ENCODE measurements around the gene FANCI.
"Not testable (repeated sequence)": the region's sequence is repeated elsewhere in the genome, so short reads cannot be mapped to it uniquely, and the experiment has no call there.

The FANCI gene

DNA sequence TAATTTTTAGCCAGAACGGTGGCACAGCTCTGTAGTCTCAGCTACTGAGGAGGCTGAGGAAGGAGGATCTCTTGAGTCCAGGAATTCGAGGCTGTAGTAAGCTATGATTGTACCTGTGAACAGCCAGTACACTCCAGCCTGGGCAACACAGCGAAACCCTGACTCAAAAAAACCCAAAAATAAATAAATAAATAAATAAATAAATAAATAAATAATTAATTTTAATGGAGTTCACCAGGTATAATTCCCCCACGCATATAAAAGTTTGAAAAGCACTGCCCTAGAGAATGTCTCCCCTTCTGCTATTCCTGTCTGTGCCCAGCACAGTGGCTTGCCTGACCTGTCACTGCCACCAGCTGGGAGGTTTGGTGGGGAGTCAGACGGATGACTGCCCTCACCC lies 18.2 kb upstream of the FANCI start:
- no peak for DNase-seq (ENCODE audit: low spot score)

GRCh38 chr15:89226359-89227221 lies 17.2 kb upstream of the FANCI start:
- no peak for DNase-seq (ENCODE audit: low spot score)

GRCh38 chr15:89227425-89227824 lies 16.4 kb upstream of the FANCI start:
- no peak for DNase-seq (ENCODE audit: low spot score)

GRCh38 chr15:89230277-89230676 lies 13.5 kb upstream of the FANCI start:
- DNase-seq (ENCODE audit: low spot score) = peak; percentile 29

GRCh38 chr15:89231832-89232231 lies 11.9 kb upstream of the FANCI start:
- DNase-seq (ENCODE audit: low spot score) = no peak

- not testable (repeated sequence) for DNase-seq (ENCODE audit: low spot score)
These were observed 3.6 kb upstream of the FANCI start for GRCh38 chr15:89239883-89240810.

DNA sequence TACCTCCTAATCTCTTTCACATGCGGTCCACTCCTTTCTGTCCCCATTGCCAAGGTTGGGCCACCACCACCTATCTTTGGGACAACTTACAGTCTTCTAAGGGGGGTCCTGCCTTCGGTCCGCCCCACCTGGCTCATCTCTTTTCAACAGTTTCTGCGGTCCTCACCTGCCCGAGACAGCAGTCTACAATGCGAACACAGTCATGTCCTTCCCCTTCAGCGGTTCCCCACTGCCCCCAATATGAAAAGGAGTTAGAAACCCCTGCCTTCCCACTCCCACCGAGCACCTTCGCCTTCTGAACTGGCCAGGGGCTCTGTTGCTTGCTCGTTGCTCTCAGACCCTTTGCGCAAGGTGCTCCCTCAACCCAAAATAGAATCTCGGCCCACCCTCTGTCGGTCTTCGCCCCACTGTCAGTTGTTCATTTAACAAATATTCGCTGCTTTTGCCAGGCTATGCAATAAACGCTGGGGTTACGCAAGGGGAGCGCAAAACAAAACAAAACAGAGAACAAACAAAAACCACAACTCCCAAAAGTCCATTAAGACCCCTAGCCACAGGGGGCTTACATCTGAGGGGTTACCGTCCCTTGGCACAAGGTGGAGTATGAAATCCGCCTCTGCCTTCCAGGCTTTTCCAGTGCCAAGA lies 611 bp upstream of the FANCI start:
- peak; percentile 34 for DNase-seq (ENCODE audit: low spot score)

DNA sequence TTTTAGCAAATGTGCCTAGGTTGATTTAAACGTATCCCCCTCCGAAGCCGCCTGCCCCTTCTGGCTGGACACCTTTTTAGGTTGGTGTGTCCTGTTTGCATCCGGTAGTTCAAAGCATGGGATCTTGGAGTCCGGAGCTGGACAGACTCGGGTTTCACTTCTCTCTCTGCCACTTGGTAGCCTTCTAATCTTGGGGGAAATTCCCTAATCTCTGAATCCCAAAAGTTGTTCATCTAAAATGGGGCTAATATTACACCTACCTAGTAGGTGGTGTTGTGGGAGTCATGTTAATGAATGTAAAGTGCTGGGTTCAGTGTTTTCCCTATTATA lies 760 bp downstream of the FANCI start:
- peak; percentile 29 for DNase-seq (ENCODE audit: low spot score)

DNA sequence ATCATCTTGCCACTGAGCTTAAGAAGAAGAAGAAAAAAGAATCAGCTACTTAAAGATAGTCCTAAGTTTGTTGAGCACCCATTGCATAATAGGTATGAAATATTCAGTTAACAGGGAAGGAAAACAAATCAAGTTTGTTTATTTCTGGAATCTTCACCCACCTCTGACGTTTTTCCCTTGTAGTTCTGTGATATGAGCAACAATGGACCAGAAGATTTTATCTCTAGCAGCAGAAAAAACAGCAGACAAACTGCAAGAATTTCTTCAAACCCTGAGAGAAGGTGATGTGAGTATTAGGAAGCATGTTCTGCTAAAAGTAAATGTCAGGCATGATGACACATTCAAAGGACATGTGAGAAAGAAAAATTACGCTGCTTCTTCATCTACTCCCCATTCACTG lies 3.7 kb downstream of the FANCI start:
- no peak for DNase-seq (ENCODE audit: low spot score)

DNA sequence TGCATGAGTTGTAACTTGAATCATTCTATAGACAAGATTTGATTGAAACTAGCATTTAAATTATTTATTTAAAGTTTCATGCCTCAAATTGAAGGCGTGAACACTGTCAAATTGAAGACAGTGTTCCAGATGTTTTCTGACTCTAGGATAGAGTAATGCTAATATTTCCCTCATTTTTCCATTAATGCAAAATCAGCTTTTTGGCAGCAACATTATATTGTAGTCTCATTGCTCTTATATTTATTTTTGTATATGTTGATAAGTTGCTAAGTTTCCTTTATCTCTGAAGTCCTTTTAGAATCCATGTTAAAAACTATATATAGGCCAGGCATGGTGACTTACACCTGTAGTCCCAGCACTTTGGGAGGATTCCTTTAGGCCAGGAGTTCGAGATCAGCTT lies 4.8 kb downstream of the FANCI start:
- no peak for DNase-seq (ENCODE audit: low spot score)

DNA sequence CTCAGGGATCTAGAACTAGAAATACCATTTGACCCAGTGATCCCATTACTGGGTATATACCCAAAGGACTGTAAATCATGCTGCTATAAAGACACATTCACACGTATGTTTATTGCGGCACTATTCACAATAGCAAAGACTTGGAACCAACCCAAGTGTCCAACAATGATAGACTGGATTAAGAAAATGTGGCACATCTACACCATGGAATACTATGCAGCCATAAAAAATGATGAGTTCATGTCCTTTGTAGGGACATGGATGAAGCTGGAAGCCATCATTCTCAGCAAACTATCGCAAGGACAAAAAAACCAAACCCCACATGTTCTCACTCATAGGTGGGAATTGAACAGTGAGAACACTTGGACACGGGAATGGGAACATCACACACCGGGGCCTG lies 6.4 kb downstream of the FANCI start:
- DNase-seq (ENCODE audit: low spot score) = not testable (repeated sequence)

DNA sequence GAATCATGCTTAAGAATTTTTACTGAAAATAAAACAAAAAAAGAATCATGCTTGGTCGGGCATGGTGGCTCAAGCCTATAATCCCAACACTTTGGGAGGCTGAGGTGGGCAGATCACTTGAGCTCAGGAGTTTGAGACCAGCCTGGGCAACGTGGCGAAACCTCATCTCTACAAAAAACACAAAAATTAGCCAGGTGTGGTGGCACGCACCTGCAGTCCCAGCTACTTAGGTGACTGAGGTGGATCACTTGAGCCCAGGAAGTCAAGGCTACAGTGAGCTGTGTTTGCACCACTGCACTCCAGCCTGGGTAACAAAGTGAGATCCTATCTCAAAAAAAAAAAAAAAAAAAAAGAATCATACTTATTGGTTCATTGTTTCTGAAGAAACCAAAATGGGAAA lies 33.5 kb downstream of the FANCI start:
- DNase-seq (ENCODE audit: low spot score) = not testable (repeated sequence)

- DNase-seq (ENCODE audit: low spot score) = no peak
These were observed 34.5 kb downstream of the FANCI start for GRCh38 chr15:89278307-89278706.

- no peak for DNase-seq (ENCODE audit: low spot score)
These were observed 38.9 kb downstream of the FANCI start for GRCh38 chr15:89282631-89283030.

DNA sequence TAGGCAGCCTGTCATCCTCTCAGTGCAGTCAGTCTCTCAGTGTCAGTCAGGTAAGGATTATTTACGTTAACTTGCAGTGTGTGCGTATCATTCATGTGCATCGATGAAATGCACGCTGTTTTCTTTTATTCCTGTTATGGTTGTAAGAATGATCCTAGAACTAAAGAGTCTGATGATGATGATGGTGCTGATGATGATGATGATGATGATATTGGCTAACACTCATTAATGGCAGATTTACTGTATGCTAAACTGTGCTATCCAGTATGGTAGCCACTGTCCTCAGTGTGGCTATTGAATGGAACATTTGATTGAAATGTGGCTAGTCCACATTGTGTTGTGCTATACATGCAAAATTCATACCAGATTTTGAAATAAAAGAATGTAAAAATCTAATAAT lies 39.4 kb downstream of the FANCI start:
- no peak for DNase-seq (ENCODE audit: low spot score)

DNA sequence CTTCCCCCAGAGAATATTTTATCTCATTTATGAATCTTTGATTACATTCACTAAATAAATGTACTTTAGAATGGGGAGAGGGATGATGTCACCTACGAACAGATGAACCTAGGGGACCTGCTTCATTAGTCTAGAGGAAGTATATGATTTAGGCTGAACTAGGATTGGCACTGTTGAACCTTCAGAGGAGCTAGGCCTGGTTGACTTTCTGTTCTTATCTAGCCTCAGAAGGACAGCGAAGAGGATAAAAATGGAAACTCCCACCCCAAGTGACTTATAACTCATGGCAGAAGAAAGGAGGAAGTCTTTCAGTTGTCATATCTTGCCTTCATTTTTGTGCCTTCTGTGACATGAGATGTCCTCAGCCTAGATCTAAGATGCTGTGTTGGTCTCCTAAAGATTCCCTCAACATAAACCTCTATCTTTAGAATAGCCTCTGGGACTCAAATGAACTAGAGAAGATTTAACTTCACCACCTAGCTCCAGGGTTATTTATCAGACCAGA lies 48.2 kb downstream of the FANCI start:
- DNase-seq (ENCODE audit: low spot score) = no peak

- no peak for DNase-seq (ENCODE audit: low spot score)
These were observed 49.2 kb downstream of the FANCI start for GRCh38 chr15:89293012-89293411.

DNA sequence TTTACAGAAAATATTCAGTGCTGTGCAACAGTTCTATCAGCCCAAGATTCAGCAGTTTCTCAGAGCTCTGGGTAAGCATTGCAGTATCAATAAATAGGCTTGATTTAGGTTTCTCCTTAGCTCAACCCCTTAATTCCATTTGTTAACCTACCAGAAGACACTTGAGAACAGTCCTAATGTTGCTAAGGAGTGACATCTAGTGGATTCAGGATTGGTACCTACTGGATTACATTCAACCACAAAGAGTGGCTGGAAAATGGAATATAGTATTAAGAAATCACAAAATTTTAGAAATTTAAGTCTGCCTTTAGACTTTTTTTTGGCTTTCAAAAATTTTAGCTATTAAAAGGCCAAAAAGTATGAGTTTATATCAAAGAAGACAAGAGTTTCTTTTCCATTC lies 56.1 kb downstream of the FANCI start:
- DNase-seq (ENCODE audit: low spot score) = peak; percentile 34

DNA sequence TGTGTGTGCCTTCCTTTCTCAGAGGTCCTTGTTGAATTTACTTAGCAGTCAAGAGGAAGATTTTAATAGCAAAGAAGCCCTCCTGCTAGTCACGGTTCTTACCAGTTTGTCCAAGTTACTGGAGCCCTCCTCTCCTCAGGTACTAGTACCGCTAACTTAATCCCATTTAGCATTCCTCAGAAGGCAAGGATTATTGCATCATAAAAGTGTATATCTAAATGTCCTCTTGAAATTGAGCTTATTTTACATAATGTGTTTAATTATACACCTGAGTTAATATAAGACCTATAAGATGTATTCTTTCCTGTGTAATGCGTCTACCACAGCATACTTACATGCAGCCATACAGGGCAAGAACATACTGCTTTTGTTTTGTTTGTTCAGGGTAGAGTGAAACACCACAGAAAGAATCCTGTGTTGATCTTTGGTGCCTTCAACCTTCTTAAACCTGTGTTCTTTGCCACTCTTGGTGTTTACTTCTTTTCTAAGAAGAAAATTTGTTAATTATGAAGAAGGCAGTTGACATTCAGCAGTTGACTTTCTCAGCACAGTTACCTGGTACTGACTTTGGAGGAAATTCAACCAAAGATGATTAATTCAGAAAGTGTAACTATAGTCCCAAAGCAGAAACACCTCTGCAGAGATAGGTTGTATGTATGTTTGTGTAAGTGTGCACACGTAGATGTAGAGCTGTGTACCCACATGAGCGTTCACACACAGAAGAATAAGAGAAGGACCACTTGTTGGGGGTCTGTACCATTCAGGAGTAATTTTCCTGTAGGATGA lies 57.7 kb downstream of the FANCI start:
- no peak for DNase-seq (ENCODE audit: low spot score)

DNA sequence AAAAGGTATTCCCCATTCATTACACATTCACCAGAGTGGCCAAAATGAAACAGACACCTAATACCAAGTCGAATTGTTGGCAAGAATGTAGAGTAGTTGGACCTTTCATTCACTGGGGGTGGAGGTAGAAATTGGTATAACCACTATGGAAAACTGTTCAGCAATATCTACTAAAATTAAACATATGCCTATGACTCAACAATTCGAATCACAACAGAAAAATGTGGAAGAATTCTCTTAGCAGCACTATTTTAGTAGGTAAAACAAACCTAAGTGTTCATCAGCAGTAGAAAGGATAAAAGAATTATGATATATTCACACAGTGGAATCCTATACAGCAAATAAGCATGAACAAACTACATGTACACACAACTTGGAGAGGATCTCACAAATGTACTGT lies 60.2 kb downstream of the FANCI start:
- DNase-seq (ENCODE audit: low spot score) = no peak

- DNase-seq (ENCODE audit: low spot score) = no peak
These were observed 61.6 kb downstream of the FANCI start for GRCh38 chr15:89305395-89305794.

All from AG08395 (cell line).